ENCODE results near the gene IGFBPL1. TPM values are rescaled to one million over a fixed set of nuclear protein-coding genes. Genes with fewer than 3 reads are reported as not detected.

IGFBPL1 gene
- total and polyA plus RNA-seq, 2 of the 13 experiments (the other 11 are each of a cell fraction or from before 2014, with no cell fraction given) = 0.24 TPM; not detected in 1

GRCh38 chr9:38395653-38396370 is 28.4 kb downstream of the IGFBPL1 start:
- H3K79me2 ChIP-seq (ENCODE audit: insufficient read depth, low read length) = peaks cover 50% of the 10 kb centered on the region
- WGBS (ENCODE audit: low lambda C conversion rate) = 97% methylated on average over 16 of the region's 30 CpGs
- H3K9ac ChIP-seq (ENCODE audit: insufficient read depth, low read depth, low read length) = no peak overlapping the region
- CTCF ChIA-PET (ENCODE audit: low intra/inter-chr PET ratio, low total read pairs) = no interaction called here
- H3K9me3 ChIP-seq (ENCODE audit: low read length) = no peaks in the 10 kb centered on the region
- in situ Hi-C loops (cut with HindIII; ENCODE audit: extremely low pct_ligation_motif_present, low pct_unique_long_range_greater_than_20kb) = no loop called here
- POLR2A ChIA-PET = interaction anchor here (1.1 kb wide), 1 partner anchor 18 kb away, joined by 4 read pairs; no protein-coding TSS in a partner anchor
- no peak for FAIRE-seq
- H3K36me3 ChIP-seq (replicated peaks in 1 of 2; ENCODE audit: control insufficient read depth in 1 of 2, insufficient read depth in 2 of 2, low read length in 2 of 2) = peaks cover 20 to 42% of the 10 kb centered on the region in 2 experiments
- no peak for ATAC-seq
- H3K4me1 ChIP-seq (ENCODE audit: insufficient read depth, low read length) = peaks cover 58% of the 10 kb centered on the region
- H3K4me2 ChIP-seq (ENCODE audit: low read depth, low read length) = no peak overlapping the region
- BruUV-seq (replicated peaks) = no TSS peak
- no peak for DNase-seq (ENCODE audit: low spot score)
- H3K4me3 ChIP-seq (replicated peaks in 1 of 3; ENCODE audit: insufficient read depth in 1 of 3, low read depth in 2 of 3, low read length in 3 of 3) = no peak overlapping the region
- H4K20me1 ChIP-seq (ENCODE audit: insufficient read depth, low read length) = no peaks in the 10 kb centered on the region
- no peak overlapping the region for H3K27ac ChIP-seq (ENCODE audit: extremely low read length, insufficient read depth, low read length)
- intact Hi-C loops (cut with micrococcal nuclease; ENCODE audit: unreplicated experiment) = no loop called here
- H2AFZ ChIP-seq (ENCODE audit: low read length) = no peak overlapping the region
- no peaks in the 10 kb centered on the region; a peak in 1 of 5 replicates for H3K27me3 ChIP-seq (ENCODE audit: control insufficient read depth in 1 of 2, insufficient read depth in 2 of 2, low read length in 2 of 2)
- TF ChIP-seq RBFOX2 (IDR thresholded peaks at IDR 0.05; ENCODE audit: low read depth, low read length) (peak; percentile 54), PRDM10 (CRISPR knock-in tag; IDR thresholded peaks at IDR 0.05; ENCODE audit: low read depth) (no peak), ZNF710 (CRISPR knock-in tag; IDR thresholded peaks at IDR 0.05; ENCODE audit: borderline replicate concordance) (no peak), CHD2 (IDR thresholded peaks at IDR 0.05; ENCODE audit: low read depth, low read length) (no peak), KAT8 (CRISPR knock-in tag; IDR thresholded peaks at IDR 0.05) (no peak), ZNF543 (CRISPR knock-in tag; IDR thresholded peaks at IDR 0.05) (no peak), AGO2 (optimal IDR thresholded peaks at IDR 0.05; ENCODE audit: low read depth, low read length) (peak; percentile 88), ATF7 (IDR thresholded peaks at IDR 0.05) (peak; percentile 47), ATF7 (CRISPR knock-in tag; IDR thresholded peaks at IDR 0.05) (no peak), ZNF18 (CRISPR knock-in tag; IDR thresholded peaks at IDR 0.05; ENCODE audit: insufficient replicate concordance) (no peak), BCLAF1 (IDR thresholded peaks at IDR 0.05) (no peak), NCOR1 (IDR thresholded peaks at IDR 0.05; ENCODE audit: borderline replicate concordance, low read length) (no peak), POGZ (CRISPR knock-in tag; IDR thresholded peaks at IDR 0.05) (no peak), ZNF563 (CRISPR knock-in tag; IDR thresholded peaks at IDR 0.05) (no peak)

Data from HepG2 (cell line).